Right lobe of liver (tissue), 4 donors: ENCODE data around the gene PVALB.

Source experiments
- CTCF ChIP-seq, 4 donors: fragments of 200-600 bp in 3 of 4; fragments of 450-650 bp in 1 of 4; IDR thresholded peaks; one replicate each; pipeline versions ENCODE4 v1.5.1 to v1.8.0; 2016 to 2022; ENCODE audit warnings: antibody characterized with exemption in 4 of 4, mild to moderate bottlenecking in 2 of 4
- POLR2A ChIP-seq: fragments of 450-650 bp; IDR thresholded peaks from one replicate; pipeline ENCODE4 v1.6.1; 2017; ENCODE audit warnings: antibody characterized with exemption, mild to moderate bottlenecking
- donor health status: DM: no; HTN: no; CAD: no.
- donor health status: DM: no; HTN: no; CAD: no.
- donor health status: DM: no; HTN: yes; CAD: no.

GRCh38 chr22:36858966-36859365 lies 42.1 kb upstream of the PVALB start:
- no peak for TF ChIP-seq CTCF (IDR thresholded peaks at IDR 0.05)
- TF ChIP-seq POLR2A, result no peak
